Fibroblast of lung (primary cell): ENCODE measurements around the gene HGS.

Experiments
- CTCF ChIP-seq, 2 donors: IDR thresholded peaks in 1 of 2; conservative IDR thresholded peaks in 1 of 2; 1 replicate in 1 of 2; 2 replicates in 1 of 2; pipeline ENCODE4 v1.5.1; 2011 to 2012; ENCODE audit warnings: low read length in 2 of 2, control low read depth in 1 of 2, inconsistent platforms in 1 of 2, low read depth in 1 of 2, mild to moderate bottlenecking in 1 of 2
- EZH2 ChIP-seq: IDR thresholded peaks from 2 replicates; pipeline ENCODE4 v1.5.1; 2012; ENCODE audit warnings: low read length, control low read depth, mild to moderate bottlenecking; ENCODE audit errors: missing control alignments

- TF ChIP-seq CTCF (conservative IDR thresholded peaks at IDR 0.05 in 1 of 2, IDR thresholded peaks at IDR 0.05 in 1 of 2; ENCODE audit: low read depth in 1 of 2, low read length in 2 of 2) (peak in 1 of 2 donors; percentile 18), EZH2 (no peak)
These were observed 28.7 kb downstream of the HGS start for GRCh38 chr17:81712468-81713003.
